NCI-H1436 treated with DMSO at 0.1 percent for 48 hours (cell line): ENCODE results near the gene RASGEF1C.

ENCODE experiments used
- DNase-seq: peaks from one replicate; lab custom pipeline; 2025; lab: John Stamatoyannopoulos, UW

The RASGEF1C gene

DNA sequence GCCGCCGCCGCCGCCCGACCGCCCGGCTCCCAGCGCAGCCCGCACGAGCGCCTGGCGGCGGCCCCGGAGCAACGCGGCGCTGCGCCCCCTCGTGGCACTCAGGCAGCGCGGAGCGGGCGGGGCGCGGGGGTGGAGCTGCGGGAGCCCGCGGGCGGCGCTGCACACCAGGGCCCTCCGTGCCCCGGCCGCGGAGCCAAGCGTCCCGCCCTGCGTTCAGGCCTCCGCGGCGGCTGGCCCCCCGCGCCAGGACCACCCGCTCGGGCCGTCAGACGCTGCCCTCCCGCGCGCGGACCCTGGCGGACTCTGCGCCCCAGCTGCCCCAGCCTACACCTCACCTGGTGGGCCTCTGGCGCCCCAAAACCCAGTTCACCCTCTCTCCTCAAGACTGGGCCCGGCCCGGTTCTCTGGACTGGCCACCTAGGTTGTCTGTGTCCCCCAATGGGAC, at the start of gene RASGEF1C:
RASGEF1C (minus strand) TSS at position 75 of the 445 bp plus-strand sequence. CDS start 71,159 bp downstream, outside the sequence.
- DNase-seq, result no peak

DNA sequence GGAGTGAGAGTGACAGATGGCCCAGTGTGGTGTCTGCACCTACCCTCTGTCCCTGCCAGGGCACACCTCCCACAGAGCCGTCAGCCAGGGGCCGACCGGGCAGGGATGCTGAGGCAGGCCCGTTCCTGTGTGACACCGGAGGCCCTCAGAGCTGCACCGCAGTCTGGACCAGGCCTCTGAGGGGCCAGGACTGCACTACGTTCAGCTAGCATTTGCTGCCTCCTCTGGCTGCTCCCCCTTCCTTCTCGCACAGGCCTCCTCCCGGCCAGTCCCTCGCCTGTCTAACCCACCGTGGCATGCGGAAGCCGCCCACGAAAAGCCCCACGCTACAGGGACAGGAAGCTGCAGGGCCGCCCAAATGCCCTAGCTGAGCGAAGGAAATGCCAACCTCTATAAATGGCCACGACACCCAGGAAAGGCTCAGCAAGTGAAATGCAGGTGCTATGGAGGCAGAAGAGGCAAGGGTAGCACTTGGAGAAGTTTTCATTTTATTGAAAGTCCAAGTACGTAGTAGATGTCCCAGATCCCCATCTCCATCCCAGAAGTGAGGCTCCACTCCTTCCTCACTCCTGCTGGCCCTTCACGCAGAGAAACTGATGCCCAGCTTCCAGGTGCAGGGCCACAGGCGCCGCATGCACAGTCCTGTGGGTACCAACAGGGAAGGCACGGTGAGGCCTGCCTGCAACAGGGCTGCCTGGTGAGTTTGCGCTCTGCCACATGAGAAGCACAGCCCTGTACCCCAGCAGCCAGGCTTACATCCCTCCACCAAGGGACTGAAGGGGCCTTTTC, 44.2 kb upstream of the RASGEF1C start:
- DNase-seq, result no peak

DNA sequence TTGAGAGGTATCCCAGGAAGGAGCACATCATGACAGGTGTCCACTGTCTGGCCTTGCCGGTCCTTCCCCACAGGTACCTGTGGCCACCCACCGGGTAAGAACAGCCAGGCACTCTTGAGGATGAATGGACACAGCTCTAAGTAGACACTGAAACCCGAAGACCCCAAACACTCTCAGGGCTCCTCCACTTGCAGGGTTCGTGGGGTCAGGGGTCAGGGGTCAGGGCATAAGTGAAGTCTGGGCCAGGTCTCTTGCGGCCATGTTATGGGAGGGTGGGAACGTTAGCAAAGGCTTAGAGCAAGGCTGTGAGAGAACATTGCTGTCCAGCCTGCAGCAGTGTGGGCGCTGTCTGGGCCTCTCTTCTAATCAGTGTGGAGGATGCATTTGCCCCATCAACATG, 42.9 kb upstream of the RASGEF1C start:
- DNase-seq, result no peak

DNA sequence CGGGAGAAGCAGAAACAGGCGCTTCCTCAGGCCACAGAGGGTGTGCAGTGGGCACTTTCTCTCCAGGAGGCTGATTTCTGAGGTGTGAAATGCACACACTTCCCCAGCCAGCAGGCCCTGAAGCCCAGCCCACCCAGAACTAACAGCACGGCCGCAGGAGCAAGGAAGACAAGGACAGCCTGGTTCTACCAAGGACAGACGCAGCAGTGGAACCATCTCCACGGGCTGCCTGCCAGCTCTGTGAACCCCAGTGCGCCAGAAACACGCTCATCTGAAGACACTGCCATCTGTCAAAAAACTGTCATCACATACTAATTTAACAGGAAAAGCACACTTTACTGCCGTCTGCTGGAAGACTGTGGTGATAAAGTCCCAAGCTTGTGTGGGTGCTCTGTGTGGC, 42.1 kb upstream of the RASGEF1C start:
- DNase-seq, result no peak

DNA sequence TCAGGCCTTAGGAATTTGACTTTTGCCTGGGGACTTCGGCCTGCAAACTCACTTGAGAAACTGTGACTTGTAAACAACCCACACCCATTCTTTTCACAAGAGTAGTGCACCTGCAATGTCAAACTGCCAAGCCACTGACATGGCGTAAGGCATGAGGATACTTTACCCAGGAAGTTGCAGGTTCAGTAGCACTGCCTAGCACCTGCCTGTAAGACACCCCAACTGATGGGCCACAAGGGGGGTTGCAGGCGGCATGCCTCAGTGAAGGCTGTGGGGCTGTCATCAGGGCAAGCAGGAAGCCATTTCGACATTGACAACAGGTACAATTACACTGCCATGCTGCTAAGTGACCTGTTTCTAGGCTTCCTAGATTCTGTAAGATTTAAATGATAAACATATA, 41.3 kb upstream of the RASGEF1C start:
- DNase-seq, result no peak

DNA sequence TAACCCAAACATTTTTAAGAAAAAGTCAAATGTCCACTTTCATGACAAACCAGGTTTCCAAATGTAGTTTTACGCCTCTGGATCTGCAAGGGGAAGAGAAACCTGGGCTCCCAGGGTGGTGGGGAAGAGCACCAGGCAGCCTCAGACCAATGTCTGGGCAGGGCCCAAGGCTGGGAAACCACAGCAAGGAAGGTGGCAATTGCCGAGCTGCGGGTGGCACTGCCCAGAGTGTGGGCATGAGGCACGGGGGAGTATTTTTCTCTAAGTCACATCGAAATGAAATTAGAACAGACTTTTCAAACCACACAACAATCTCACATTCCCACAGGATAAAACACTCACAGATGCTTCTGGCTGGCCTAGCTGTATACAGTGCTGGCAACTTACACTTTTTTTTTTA, 32.6 kb upstream of the RASGEF1C start:
- DNase-seq, result no peak

DNA sequence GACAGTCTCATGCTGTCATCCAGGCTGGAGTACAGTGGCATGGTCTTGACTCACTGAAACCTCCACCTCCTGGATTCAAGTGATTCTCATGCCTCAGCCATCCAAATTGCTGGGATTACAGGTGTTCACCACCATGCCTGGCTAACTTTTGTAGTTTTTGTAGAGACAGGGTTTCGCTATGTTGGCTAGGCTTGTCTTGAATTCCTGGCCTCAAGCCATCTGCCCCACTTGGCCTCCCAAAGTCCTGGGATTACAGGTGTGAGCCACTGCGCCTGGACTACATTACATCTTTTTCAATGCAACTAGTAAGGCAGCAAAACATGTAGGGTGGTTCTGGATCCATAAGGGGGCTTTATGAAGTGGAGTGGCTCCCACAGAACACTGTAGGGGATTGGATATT, 29.6 kb upstream of the RASGEF1C start:
- no peak for DNase-seq

DNA sequence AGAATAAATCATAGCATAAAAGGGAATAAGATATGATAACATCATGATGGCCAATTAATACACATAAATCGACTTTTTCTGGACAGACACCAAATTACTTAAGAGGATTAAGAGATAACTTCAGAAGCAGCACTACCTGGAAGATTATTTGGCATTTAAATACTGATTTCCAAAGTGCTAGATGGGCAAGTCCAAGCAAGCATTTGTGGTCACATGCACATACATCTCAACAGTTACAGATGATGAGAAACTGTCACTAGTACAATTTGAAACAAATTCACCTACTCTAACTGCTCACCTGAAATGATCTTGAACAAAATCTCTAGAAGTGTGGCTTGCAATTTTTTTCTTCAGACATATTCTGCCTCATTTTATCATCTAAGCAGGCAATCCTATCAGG, 26.8 kb upstream of the RASGEF1C start:
- DNase-seq, result no peak

DNA sequence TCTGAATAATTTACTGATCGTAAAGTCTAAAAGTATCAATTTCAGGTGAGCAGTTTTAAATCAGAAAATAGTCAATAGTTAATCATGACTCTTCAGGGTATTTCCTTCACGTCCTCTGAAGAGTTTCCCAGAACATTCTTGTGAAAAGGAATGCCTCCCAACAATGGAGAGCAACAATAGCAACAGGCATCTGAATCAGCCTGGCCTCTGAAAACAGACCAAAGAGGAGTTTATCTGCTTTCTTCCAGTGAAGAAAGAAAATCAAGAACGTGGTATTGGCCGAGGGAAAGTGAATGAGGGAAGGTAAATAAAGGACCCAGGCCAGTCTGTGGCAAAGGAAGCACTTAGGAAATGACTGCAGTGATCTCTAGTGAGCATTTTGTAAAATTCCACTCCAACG, 26.1 kb upstream of the RASGEF1C start:
- no peak for DNase-seq

DNA sequence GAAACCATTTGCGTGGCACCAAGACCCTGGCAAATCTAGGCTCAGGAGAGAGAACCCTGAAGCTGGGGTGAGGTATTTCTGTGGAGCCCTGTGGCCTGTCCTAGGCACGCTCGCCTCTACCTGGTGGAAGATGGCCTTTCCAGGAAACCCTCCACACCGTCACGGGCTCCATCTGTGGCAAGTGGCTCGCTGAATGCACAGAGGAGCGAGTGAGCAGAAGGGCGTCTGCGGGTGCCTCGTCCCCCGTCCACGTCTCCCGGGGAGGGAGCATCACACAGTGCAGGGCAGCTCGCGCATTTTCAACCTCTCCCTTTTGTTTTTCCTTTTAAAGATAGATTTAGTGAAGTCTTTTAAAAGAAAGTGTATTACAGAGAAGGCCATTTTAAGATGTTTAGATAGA, 25.3 kb upstream of the RASGEF1C start:
- DNase-seq, result no peak

DNA sequence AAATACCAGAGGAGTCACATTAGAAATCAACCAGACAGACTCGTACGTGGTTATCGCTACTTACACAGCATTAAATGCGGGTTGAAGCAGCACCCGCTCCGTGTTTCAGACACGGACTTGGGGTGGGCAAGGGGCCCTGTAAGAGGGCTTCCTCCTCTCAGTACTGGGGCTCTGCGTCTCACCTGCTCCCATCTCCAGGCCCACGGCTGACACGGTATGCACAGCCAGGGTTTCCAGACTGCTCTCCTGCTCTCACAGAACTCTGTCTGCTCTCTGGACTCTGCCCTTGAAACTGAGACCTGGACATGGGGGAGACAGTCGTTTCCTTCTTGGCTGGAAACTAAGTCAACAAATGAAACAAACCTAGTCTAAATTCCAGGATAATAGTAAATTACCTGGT, 24.7 kb upstream of the RASGEF1C start:
- DNase-seq, result no peak

DNA sequence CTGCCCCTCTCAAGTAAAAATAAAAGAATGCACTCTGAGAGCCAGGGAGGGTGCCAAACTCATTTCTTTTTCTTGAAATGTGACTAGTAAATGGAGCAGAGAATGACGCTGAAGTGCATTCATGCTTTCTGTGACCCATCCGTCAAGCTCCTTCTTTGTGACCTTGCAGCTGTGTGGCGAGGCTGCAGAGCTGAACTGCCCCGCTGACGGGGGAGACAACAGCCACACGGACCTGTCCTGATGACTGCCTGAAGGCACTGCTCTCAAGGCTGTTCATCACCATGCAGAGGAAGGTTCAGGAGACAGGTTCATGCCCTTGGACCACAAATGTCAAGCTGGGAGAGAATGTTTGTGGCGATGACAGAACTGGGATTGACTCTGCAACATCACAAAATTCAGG, 21.0 kb upstream of the RASGEF1C start:
- DNase-seq, result no peak

DNA sequence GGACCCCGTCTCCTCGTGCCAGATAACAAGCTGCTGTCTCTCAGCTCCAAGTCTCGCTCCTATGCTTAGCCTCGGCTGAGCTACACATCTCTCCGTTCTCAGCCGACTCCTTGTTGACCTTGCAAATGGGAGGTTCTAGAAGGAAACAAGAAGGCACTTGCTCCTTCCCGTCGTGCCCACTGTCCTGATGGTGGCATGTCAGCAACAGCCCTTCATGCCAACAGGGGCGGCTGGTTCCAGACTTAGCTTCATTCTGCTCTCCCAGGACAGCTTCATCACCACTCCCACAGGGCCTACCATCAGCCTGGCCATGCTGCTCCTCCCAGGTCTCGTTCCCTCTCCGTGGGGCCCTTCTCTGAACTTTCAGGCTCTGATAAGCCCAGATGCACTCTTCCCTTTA, 13.0 kb upstream of the RASGEF1C start:
- no peak for DNase-seq

DNA sequence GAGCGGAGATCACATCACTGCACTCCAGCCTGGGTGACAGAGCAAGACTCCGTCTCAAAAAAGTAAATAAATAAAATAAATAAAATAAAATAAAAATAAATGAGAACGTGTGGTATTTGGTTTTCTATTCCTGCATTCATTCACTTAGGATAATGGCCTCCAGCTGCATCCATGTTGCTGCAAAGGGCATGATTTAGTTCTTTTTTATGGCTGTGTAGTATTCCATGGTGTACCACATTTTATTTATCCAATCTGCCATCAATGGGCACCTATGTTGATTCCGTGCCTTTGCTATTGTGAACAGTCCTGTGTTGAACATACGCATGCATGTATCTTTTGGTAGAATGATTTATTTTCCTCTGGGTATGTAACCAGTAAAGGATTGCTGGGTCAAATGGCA, 8.8 kb upstream of the RASGEF1C start:
- no peak for DNase-seq

DNA sequence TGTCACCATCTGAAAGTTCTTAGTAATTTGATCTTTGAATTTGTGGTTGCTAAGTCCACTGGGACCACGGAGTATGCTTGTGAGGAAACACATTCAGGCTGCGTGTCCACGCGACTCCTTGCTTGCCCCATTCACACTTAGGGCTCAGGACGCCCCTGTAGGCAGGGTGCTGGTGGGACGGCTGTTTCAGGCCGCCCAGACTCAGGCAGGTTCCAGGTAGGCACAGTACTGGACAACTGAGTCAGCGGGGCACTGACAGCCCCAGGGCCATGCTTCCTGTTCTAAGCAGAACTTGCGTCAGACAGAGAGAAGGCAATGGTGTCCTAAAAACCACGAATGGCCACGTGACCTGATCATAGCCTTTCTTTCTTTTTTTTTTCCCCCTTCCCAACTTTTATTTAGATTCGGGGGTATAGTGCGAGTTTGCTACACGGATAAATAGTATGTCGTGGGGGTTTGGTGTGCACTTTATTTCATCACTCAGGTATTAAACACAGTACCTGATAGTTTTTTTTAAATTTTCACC, 7.7 kb upstream of the RASGEF1C start:
- no peak for DNase-seq

DNA sequence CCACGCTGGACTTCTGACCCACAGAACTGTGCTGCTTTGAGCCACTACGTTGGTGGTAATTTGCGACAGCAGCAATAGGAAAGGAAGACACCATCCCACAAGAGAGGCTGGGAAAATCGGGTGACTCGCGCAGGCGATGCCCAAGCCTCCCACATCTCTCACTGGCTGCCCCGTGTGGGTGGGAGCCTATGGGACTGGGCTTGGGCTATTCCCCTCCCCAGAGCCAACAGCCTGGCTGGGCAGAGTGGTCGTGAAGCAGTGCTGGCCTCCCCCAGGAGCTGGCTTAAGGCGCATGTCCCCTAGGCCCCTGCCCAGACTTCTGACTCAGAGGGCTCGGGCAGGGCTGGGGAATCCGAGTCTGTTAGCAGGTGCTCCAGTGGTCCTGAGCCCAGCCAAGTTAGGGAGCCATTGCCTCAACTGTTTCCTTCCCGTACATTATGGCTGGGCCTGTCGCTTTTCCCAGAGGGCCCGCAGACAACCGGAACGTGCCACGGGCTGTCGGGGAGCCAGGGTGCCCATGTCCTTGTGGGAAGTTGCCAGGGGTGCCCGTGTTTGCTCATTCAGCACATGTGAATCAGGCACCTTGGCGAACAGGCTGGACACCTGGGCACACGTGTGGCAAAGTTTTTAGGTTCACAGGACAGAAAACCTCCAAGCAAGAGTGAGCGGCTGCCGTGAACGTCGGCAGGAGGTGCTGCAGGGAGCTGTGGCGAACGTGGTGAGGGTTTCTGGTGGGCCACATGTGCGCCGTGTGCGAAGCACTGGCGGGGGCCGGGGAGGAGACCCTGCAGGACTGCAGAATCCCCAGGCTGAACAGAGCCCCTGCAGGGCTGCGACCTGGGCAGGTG, 7.0 kb upstream of the RASGEF1C start:
- no peak for DNase-seq

DNA sequence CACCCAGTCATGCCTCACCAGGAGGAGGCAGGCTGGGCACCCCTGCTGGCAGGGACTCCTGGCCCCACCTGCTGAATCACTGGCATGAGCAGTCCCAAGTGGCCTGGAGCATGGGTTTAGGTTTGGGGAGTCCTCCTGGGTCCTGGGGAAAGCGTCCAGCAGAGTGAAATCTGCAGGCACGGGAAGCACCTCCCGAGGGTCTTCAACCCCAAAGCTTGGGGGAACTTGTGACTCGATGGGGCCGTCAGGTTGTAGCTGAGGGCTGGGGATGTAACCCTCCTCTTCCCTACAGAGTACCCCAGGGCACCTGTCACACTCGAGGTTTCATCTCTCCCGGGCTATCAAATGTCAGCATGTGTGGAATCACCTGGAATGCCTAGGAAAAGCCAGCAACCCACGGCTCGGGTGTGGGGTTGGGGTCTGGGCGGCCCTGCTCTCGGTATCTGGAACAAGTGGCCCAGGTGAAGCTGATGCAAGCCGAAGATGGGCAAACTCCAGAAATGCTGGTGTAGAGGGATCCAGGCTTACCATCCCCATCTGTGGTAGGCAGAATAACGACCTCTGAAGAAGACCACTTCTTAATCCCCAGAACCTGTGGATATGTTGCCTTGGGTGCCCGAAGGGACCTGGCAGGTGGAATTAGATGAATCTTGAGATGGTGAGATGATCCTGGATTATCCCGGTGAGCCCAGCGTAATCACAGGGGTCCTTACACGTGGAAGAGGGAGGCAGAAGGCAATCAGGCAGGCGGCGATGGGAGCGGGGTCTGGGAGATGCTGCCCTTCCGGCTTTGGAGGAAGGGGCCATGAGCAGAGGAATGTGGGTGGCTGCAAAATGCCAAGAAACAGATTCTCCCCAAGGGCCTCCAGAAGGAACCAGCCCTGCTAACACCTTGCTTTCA, 6.1 kb upstream of the RASGEF1C start:
- DNase-seq, result no peak

DNA sequence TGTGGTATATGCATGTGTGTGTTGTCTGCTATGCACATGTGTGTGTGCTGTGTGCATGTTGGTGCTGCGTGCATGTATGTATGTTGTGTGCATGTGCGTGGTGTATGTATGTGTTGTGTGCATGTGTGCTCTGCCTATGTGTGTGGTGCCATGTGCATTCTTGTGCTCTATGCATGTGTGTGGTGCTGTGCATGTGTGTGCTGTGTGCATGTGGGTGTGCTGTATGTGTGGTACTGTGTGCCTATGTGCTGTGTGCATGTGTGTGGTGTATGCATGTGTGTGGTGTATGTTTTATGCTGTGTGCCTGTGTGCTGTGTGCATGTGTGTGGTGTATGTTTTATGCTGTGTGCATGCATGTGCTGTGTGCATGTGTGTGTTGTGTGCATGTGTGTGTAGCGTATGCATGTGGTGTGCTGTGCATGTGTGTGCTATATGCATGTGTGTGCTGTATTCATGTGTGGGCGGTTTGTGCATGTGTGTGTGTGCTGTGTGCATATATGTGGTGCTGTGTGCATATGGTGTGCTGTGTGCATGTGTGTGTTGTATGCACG, 4.7 kb upstream of the RASGEF1C start:
- DNase-seq, result no peak

DNA sequence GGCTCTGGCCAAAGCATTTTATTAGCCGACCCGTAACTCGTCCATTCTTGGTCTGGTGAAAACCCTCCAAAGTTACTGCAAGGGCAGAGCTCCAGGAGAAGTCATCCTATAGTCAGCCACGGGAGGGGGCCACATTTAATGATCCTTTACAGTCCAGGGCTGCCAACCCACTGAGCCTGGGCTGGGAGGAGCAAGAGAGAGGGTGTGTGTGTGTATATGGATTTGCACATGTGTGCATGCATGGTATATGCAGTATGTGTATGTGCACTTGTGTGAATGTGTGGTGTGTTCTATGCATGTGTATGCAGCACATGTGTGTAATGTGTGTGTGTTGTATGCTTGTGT, 4.2 kb upstream of the RASGEF1C start:
- no peak for DNase-seq

DNA sequence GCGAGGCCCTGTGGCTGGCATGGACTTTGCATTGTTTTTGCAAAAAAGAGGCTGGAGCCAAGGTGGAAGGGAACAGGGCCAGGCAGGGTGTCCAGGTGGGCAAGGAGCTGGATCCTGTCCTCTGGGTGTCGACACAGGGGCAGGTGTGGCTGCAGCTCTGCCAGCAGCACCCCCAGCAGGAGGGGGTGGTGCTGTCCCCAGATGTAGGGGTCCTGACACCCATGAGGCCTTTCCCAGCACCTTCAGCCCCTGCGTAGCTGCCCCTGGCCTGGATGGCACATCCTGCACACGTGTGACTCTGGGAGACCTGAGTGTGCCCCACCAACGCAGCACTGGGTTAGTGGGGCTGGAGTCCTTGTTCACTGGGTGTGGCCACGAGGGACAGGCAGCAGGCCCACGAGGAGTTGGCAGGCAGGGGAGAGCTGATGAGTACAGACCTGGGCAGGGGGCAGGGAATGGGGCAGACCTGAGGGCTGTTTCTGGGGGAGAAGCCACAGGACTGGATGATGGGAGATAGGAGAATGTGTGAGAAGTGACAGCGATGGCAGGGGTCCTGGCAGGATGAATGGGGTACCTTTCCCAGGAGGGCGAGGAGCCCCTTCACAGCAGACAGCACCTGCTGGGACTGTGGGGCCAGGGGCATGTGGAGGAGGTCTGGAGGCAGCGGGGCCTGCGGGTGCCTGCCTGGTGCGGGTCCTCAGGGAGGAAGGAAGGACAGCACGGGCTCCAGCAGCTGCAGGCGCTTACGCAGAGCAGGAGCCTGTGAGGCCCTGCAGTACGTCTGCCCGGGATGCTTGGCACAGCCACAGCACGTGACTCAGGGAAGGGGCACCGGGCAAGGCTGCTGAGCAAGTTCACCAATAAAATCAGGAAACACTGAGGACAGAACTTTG, 3.6 kb upstream of the RASGEF1C start:
- no peak for DNase-seq

DNA sequence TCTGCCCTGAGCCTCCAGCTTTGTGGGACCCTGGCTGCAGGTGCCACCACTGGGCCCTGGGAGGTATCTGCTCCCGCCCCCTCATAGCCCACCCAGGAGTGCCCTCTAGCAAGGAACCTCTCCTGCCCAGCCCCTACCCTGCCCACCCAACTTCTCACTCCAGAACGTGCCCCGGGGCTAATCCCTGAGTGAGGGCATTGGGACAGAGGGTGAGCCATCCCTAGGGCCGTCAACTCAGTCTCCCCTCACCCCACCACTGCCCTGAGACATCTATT, 2.7 kb upstream of the RASGEF1C start:
- no peak for DNase-seq
